OCI-LY3 (cell line): ENCODE measurements around the gene ALG1L2.

Experiments used
- EZH2phosphoT487 ChIP-seq: fragments of 200-600 bp; shearing (Covaris generic); IDR thresholded peaks from 2 replicates; pipeline ENCODE4 v1.6.1; 2018; ENCODE audit warnings: antibody characterized with exemption, mixed run types, low read depth
- TF ChIP-seq, protein P1 (sequence below): fragments of 200-600, 300-600 bp; sonication (generic); IDR thresholded peaks from 2 replicates; pipeline ENCODE4 v1.5.1; 2014; ENCODE audit warnings: antibody characterized with exemption, low read length, low read depth

DNA sequence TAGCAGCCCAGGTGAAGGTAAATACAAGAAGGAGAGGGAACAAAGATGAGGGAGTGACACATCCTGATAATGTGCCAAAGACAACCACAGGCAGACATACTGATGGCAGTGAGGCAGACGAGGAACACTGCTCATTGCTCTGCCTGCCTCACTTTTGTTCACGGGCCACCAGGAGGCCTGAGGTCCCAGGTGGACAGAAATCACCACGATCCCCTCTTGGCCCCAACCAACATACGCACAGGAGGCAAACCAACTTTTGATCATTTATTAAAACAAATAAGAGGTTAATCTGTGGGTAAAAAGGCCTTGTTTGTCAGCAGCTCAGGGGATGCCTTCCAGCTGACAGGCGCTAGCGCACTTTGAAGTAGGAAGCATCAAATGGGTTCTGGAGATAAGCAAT lies 4.2 kb downstream of the ALG1L2 start:
- TF ChIP-seq, protein P1, sequence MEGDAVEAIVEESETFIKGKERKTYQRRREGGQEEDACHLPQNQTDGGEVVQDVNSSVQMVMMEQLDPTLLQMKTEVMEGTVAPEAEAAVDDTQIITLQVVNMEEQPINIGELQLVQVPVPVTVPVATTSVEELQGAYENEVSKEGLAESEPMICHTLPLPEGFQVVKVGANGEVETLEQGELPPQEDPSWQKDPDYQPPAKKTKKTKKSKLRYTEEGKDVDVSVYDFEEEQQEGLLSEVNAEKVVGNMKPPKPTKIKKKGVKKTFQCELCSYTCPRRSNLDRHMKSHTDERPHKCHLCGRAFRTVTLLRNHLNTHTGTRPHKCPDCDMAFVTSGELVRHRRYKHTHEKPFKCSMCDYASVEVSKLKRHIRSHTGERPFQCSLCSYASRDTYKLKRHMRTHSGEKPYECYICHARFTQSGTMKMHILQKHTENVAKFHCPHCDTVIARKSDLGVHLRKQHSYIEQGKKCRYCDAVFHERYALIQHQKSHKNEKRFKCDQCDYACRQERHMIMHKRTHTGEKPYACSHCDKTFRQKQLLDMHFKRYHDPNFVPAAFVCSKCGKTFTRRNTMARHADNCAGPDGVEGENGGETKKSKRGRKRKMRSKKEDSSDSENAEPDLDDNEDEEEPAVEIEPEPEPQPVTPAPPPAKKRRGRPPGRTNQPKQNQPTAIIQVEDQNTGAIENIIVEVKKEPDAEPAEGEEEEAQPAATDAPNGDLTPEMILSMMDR = no peak
- no peak for TF ChIP-seq EZH2phosphoT487
